GM12873 (cell line): ENCODE data around the gene STARD10.

ENCODE experiments used
- CTCF ChIP-seq: IDR thresholded peaks from 2 replicates; pipeline ENCODE4 v1.5.1; 2012; ENCODE audit warnings: low read depth, mild to moderate bottlenecking, moderate library complexity, low read length, control low read depth; ENCODE audit not compliant: insufficient read depth; ENCODE audit errors: missing control alignments

Gene STARD10

GRCh38 chr11:72745925-72746550 lies 47.8 kb downstream of the STARD10 start:
- no peak for TF ChIP-seq CTCF

GRCh38 chr11:72745511-72745910 lies 48.3 kb downstream of the STARD10 start:
- no peak for TF ChIP-seq CTCF

- TF ChIP-seq CTCF = no peak
Observed at GRCh38 chr11:72744474-72744873, 49.4 kb downstream of the STARD10 start.

- TF ChIP-seq CTCF = no peak
Observed at GRCh38 chr11:72743321-72744221, 50.3 kb downstream of the STARD10 start.

GRCh38 chr11:72742513-72743320 lies 51.1 kb downstream of the STARD10 start:
- TF ChIP-seq CTCF = no peak

- no peak for TF ChIP-seq CTCF
Observed at GRCh38 chr11:72741849-72742512, 51.9 kb downstream of the STARD10 start.
